Stimulated activated CD8-positive, alpha-beta memory T cell treated with anti-CD3 and anti-CD28 coated beads, Interleukin-12 subunit alpha, Interleukin-12 subunit beta, amount 100 ng/mL, for 24 hours (primary cell): ENCODE measurements around the gene TMEM151B.
"Not testable (repeated sequence)": the region's sequence is repeated elsewhere in the genome, so short reads cannot be mapped to it uniquely, and the experiment has no call there.

ENCODE experiments used
- DNase-seq: peaks from one replicate; pipeline ENCODE4 v3.0.0-alpha.2; 2020; ENCODE audit errors: extremely low read depth

The TMEM151B gene

GRCh38 chr6:44333273-44333919 is 63.1 kb downstream of the TMEM151B start:
- no peak for DNase-seq

GRCh38 chr6:44333942-44334341 is 63.7 kb downstream of the TMEM151B start:
- no peak for DNase-seq

DNA sequence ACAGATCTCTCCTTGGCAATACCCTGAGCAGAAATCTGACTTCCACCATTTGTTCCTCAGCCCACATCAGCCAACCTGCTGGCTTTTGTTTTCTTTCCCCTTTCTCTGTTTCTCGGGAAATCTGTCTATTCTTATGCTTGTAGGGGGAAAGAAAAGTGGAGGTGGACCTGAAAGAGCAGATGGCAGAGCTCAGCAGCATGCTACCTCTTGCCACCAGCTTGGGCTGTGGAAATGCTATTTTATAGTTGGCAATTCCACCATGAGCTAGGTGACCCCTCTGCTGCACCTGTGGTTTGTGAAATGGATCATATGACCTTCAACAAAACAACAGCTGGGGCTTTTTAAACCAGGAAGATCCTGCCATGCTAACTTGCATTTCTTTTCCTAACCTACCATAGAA is 65.4 kb downstream of the TMEM151B start:
- DNase-seq, result no peak

- DNase-seq, result peak; percentile 16
Measured at GRCh38 chr6:44338228-44339122, 68.2 kb downstream of the TMEM151B start.

GRCh38 chr6:44339301-44339700 is 69.1 kb downstream of the TMEM151B start:
- DNase-seq, result no peak

- no peak for DNase-seq
Measured at GRCh38 chr6:44339763-44340625, 69.7 kb downstream of the TMEM151B start.

DNA sequence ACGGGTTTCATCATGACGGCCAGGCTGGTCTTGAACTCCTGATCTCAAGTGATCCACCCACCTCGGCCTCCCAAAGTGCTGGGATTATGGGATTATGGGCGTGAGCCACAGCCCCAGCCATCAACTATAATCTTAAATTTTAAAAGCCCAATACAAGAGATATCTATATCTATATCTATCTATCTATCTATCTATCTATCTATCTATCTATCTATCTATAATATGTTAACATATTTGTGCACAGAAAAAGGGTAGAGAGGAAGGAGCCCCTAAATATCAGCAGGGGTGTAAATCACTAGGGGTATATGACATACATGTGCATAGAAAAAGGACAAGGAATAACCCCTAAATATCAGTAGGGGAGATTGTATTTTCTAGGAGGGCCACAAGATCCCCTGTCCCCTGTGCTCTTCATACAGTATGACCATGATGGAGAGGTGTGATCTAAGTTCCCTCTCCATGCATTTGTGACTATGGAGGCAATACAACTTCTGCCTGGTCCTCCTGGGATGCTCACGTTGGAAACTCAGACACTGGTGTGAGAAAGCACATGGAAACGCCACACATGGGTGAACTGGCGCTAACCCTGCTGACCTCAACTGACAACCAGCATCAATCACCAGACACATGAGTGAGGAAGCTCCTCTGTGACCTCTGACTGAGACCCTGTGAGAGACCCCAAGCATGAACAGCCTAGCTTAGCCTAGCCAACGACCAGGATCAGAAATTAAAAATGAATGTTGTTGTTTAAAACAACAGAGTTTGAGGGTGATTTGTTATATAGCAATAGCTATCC is 71.0 kb downstream of the TMEM151B start:
- no peak for DNase-seq

DNA sequence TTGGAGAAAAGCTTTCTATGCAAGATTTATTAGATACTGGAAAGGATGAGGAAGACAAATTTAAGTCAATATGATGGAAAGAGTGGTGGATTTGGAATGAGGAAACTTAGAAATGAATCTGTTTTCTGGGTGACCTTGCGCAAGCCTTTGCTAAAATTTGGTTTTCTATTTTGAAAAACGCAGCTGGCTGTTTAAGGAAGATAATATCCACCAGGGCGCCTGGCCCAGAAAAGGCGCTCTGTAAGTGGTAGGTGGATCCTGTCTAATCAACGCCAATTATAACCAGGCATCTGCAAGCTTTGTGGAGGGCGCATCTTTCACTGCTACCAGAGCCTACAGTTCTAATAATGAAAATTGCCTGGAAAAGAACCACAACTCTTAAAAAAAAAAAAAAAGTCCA is 71.8 kb downstream of the TMEM151B start:
- no peak for DNase-seq

- no peak for DNase-seq
Measured at GRCh38 chr6:44342489-44342888, 72.2 kb downstream of the TMEM151B start, which contains the start of gene SPATS1. TSS of gene SPATS1 (plus strand) at chr6:44342650. CDS start at chr6:44343096, 446 bp downstream.

GRCh38 chr6:44346818-44347217 is 76.6 kb downstream of the TMEM151B start:
- DNase-seq, result not testable (repeated sequence)

DNA sequence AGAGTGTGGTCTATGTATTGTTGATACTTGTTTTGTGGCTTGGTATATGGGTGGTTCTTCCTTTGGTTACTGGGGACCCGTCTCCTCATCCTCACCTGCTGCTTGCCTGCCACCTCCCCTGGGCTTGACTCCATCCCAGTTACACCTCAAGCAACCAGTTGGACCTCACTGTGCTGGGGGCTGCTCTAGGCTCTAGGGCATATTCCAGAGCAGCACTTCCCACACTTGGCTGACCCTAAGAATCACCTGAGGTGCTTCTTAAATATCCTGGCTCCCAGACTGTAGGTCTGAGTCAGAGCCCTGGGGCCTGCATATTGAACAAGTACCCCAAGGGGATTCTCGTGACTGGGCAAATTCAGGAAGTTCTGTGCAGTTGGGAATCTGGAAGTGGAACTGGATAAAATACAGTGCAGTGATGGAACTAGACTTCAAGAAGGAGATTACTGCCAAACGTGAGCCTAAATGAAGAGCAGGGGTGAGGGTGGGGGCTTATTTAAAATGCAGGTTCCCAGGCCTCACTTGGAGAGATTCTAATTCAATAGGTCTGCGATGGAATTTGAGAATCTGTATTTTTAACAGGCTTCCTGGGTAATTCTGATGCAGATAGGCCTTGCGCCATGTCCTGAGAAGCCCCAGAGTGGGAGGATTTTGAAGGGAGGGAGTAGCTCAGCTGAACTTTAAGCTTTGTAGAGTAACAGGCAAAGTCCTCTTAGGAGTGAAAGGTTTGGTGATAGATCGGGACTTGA is 79.8 kb downstream of the TMEM151B start:
- no peak for DNase-seq

- DNase-seq, result not testable (repeated sequence)
Measured at GRCh38 chr6:44350650-44350994, 80.4 kb downstream of the TMEM151B start.

DNA sequence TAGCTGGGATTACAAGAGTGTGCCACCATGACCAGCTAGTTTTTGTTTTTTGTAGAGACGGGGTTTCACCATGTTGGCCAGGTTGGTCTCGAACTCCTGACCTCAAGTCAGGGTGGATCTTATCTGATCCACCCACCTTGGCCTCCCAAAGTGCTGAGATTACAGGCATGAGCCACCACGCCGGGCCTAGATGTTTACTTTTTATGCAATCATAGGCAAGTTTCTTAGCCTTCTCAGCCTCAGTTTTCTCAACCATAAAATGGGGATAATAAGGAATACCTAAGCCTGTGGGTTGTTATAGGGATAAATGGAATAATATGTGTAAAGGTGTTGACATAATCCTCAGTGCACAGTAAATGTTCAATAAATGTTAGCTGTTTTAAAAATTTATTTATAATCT is 82.0 kb downstream of the TMEM151B start:
- no peak for DNase-seq

- no peak for DNase-seq
Measured at GRCh38 chr6:44353336-44353735, 83.1 kb downstream of the TMEM151B start.

GRCh38 chr6:44355640-44356039 is 85.4 kb downstream of the TMEM151B start:
- no peak for DNase-seq

GRCh38 chr6:44356487-44356886 is 86.2 kb downstream of the TMEM151B start:
- DNase-seq, result no peak
